DND-41 (cell line): ENCODE results near the gene SREBF2.

Source experiments
- ATAC-seq: fragments of 200-7000 bp; cut with Tn5 transposase; 3 replicates; pipeline ENCODE4 v1.9.1; 2021; ENCODE audit warnings: low read depth; ENCODE audit not compliant: insufficient read depth
- DNase-seq: peaks from one replicate; pipeline ENCODE4 v3.0.0-alpha.2; 2020
- H2AFZ ChIP-seq: 2 replicates; pipeline ENCODE4 v1.6.0; 2012; ENCODE audit warnings: low read depth, low read length
- H3K27ac ChIP-seq: 2 replicates; pipeline ENCODE4 v1.5.1; 2012; ENCODE audit warnings: low read length, inconsistent platforms
- H3K27me3 ChIP-seq: fragments of 200-600 bp; sonication (generic); 2 replicates; pipeline ENCODE4 v1.6.0; 2012; ENCODE audit warnings: low read length, mild to moderate bottlenecking, inconsistent platforms; ENCODE audit not compliant: insufficient read depth, poor library complexity
- H3K36me3 ChIP-seq: 2 replicates; pipeline ENCODE4 v1.5.1; 2012; ENCODE audit warnings: low read length, inconsistent platforms; ENCODE audit not compliant: insufficient read depth
- H3K4me1 ChIP-seq: 2 replicates; pipeline ENCODE4 v1.5.1; 2012; ENCODE audit warnings: mild to moderate bottlenecking, low read length; ENCODE audit not compliant: insufficient read depth
- H3K4me2 ChIP-seq: 2 replicates; pipeline ENCODE4 v1.6.0; 2012; ENCODE audit warnings: mild to moderate bottlenecking, moderate library complexity, low read length, inconsistent platforms; ENCODE audit not compliant: insufficient read depth
- H3K4me3 ChIP-seq, 2 experiments: fragments of 200-600 bp in 1 of 2; shearing (Covaris generic) in 1 of 2; 2 replicates each; pipeline ENCODE4 v1.5.1; 2012 to 2016; ENCODE audit warnings: inconsistent platforms in 2 of 2, low read length in 2 of 2, mild to moderate bottlenecking in 2 of 2, low read depth in 1 of 2, moderate library complexity in 1 of 2
- H3K79me2 ChIP-seq: 2 replicates; pipeline ENCODE4 v1.6.0; 2012; ENCODE audit warnings: low read length, inconsistent platforms; ENCODE audit not compliant: insufficient read depth
- H3K9ac ChIP-seq: 2 replicates; pipeline ENCODE4 v1.6.0; 2012; ENCODE audit warnings: low read depth, mild to moderate bottlenecking, inconsistent platforms, low read length, moderate library complexity
- H3K9me3 ChIP-seq: 2 replicates; pipeline ENCODE4 v1.5.1; 2012; ENCODE audit warnings: low read length, moderate library complexity, mild to moderate bottlenecking, inconsistent platforms; ENCODE audit not compliant: insufficient read depth, severe bottlenecking
- H4K20me1 ChIP-seq: 2 replicates; pipeline ENCODE4 v1.6.0; 2012; ENCODE audit warnings: low read length; ENCODE audit not compliant: insufficient read depth
- CTCF ChIP-seq: IDR thresholded peaks from 2 replicates; pipeline ENCODE4 v1.5.1; 2012; ENCODE audit warnings: borderline replicate concordance, low read length, moderate library complexity, mild to moderate bottlenecking; ENCODE audit not compliant: poor library complexity, severe bottlenecking; ENCODE audit errors: extremely low read depth
- EZH2 ChIP-seq: IDR thresholded peaks from 3 replicates; pipeline ENCODE4 v1.6.1; 2012; ENCODE audit warnings: borderline replicate concordance, low read depth, mild to moderate bottlenecking, moderate library complexity, low read length, inconsistent platforms; ENCODE audit not compliant: severe bottlenecking

SREBF2 gene

GRCh38 chr22:41813726-41814410 is 19.0 kb upstream of the SREBF2 start:
- Histone ChIP-seq H3K4me3 (no peak overlapping the region), H3K4me2 (no peak overlapping the region), H3K79me2 (peaks cover 14% of the 10 kb centered on the region), H3K9me3 (no peaks in the 10 kb centered on the region), H3K9ac (no peak overlapping the region), H3K27ac (no peak overlapping the region), H3K4me1 (no peaks in the 10 kb centered on the region), H3K36me3 (peaks cover 68% of the 10 kb centered on the region), H4K20me1 (peaks cover 6% of the 10 kb centered on the region), H3K27me3 (no peaks in the 10 kb centered on the region), H2AFZ (no peak overlapping the region)
- ATAC-seq = no peak
- no peak for DNase-seq
- TF ChIP-seq CTCF (no peak), EZH2 (no peak)

- Histone ChIP-seq H3K4me1 (no peaks in the 10 kb centered on the region), H3K36me3 (peaks cover 58% of the 10 kb centered on the region), H4K20me1 (peaks cover 6% of the 10 kb centered on the region), H3K9ac (no peak overlapping the region), H3K4me3 (no peak overlapping the region), H3K27me3 (no peaks in the 10 kb centered on the region), H2AFZ (no peak overlapping the region), H3K4me2 (no peak overlapping the region), H3K27ac (no peak overlapping the region), H3K79me2 (peaks cover 9% of the 10 kb centered on the region; the same call in 1 of the 2 replicates), H3K9me3 (no peaks in the 10 kb centered on the region)
- TF ChIP-seq CTCF (no peak), EZH2 (no peak)
- DNase-seq = no peak
- ATAC-seq = no peak
Measured at GRCh38 chr22:41815716-41816115, 17.2 kb upstream of the SREBF2 start.

GRCh38 chr22:41816241-41816640 is 16.7 kb upstream of the SREBF2 start:
- Histone ChIP-seq H3K27me3 (no peaks in the 10 kb centered on the region), H4K20me1 (peaks cover 6% of the 10 kb centered on the region), H3K36me3 (peaks cover 53% of the 10 kb centered on the region), H3K4me3 (no peak overlapping the region), H3K4me2 (no peak overlapping the region), H3K4me1 (no peaks in the 10 kb centered on the region), H3K79me2 (peaks cover 5% of the 10 kb centered on the region; the same call in 1 of the 2 replicates), H3K9ac (no peak overlapping the region), H3K9me3 (no peaks in the 10 kb centered on the region), H2AFZ (no peak overlapping the region), H3K27ac (no peak overlapping the region)
- TF ChIP-seq CTCF (no peak), EZH2 (no peak)
- ATAC-seq (no peak), DNase-seq (no peak)
